Liver (tissue), 9 donors: ENCODE data around the gene SGPP1. TPM values are rescaled to one million over a fixed set of nuclear protein-coding genes. Genes with fewer than 3 reads are reported as not detected.

ENCODE experiments used
- DNase-seq: peaks from one replicate; pipeline ENCODE4 v3.0.0-alpha.2; 2017; ENCODE audit warnings: low spot score
- H3K27ac ChIP-seq, 2 donors: one replicate each; pipeline ENCODE4 v1.7.0; 2013; ENCODE audit warnings: inconsistent platforms in 2 of 2, low read length in 2 of 2, control low read depth in 1 of 2, low read depth in 1 of 2, mild to moderate bottlenecking in 1 of 2
- H3K27me3 ChIP-seq, 4 donors: one replicate each; pipeline versions ENCODE4 v1.6.1 to v1.7.0; 2013; ENCODE audit warnings: low read length in 3 of 4, inconsistent platforms in 1 of 4, mild to moderate bottlenecking in 1 of 4, moderate library complexity in 1 of 4; ENCODE audit not compliant: control insufficient read depth in 4 of 4, insufficient read depth in 4 of 4
- H3K36me3 ChIP-seq, 4 donors: one replicate each; pipeline versions ENCODE4 v1.6.1 to v1.7.0; 2013; ENCODE audit warnings: low read length in 3 of 4, mild to moderate bottlenecking in 3 of 4, low read depth in 1 of 4, moderate library complexity in 1 of 4; ENCODE audit not compliant: control insufficient read depth in 4 of 4, insufficient read depth in 3 of 4
- H3K4me1 ChIP-seq, 4 donors: one replicate each; pipeline versions ENCODE4 v1.6.1 to v1.7.0; 2013; ENCODE audit warnings: low read length in 3 of 4, mild to moderate bottlenecking in 3 of 4, moderate library complexity in 1 of 4; ENCODE audit not compliant: control insufficient read depth in 4 of 4, insufficient read depth in 4 of 4
- H3K4me3 ChIP-seq, 3 donors: one replicate each; pipeline versions ENCODE4 v1.6.1 to v1.7.0; 2013; ENCODE audit warnings: low read length in 3 of 3, control low read depth in 1 of 3, low read depth in 1 of 3, mild to moderate bottlenecking in 1 of 3
- H3K9ac ChIP-seq, 2 donors: one replicate each; pipeline ENCODE4 v1.7.0; 2013; ENCODE audit warnings: low read length in 2 of 2, mild to moderate bottlenecking in 2 of 2, moderate library complexity in 2 of 2, control low read depth in 1 of 2, low read depth in 1 of 2
- H3K9me3 ChIP-seq, 4 donors: one replicate each; pipeline versions ENCODE4 v1.6.1 to v1.7.0; 2013; ENCODE audit warnings: low read length in 3 of 4; ENCODE audit not compliant: control insufficient read depth in 4 of 4
- EGR1 ChIP-seq, 2 donors: IDR thresholded peaks; 2 replicates each; pipeline ENCODE4 v1.6.1; 2016 to 2018; ENCODE audit warnings: antibody characterized with exemption in 2 of 2, low read depth in 2 of 2
- FOXA1 ChIP-seq: IDR thresholded peaks from 2 replicates; pipeline ENCODE4 v1.6.1; 2016; ENCODE audit warnings: antibody characterized with exemption
- FOXA2 ChIP-seq: IDR thresholded peaks from 2 replicates; pipeline ENCODE4 v1.6.1; 2016; ENCODE audit warnings: antibody characterized with exemption
- HNF4A ChIP-seq, 2 donors: conservative IDR thresholded peaks; 2 replicates each; pipeline ENCODE4 v1.6.1; 2016; ENCODE audit warnings: antibody characterized with exemption in 2 of 2, mild to moderate bottlenecking in 2 of 2
- HNF4G ChIP-seq: IDR thresholded peaks from 2 replicates; pipeline ENCODE4 v1.6.1; 2016; ENCODE audit warnings: antibody characterized with exemption
- JUND ChIP-seq, 2 donors: IDR thresholded peaks; 2 replicates each; pipeline ENCODE4 v1.6.1; 2016; ENCODE audit warnings: antibody characterized with exemption in 2 of 2
- NR2F2 ChIP-seq: IDR thresholded peaks from 2 replicates; pipeline ENCODE4 v1.6.1; 2016; ENCODE audit warnings: antibody characterized with exemption
- RAD21 ChIP-seq, 2 donors: IDR thresholded peaks; 2 replicates each; pipeline ENCODE4 v1.6.1; 2016; ENCODE audit warnings: antibody characterized with exemption in 2 of 2, mild to moderate bottlenecking in 2 of 2
- RXRA ChIP-seq, 2 donors: IDR thresholded peaks; 2 replicates each; pipeline ENCODE4 v1.6.1; 2017 to 2018; ENCODE audit warnings: antibody characterized with exemption in 2 of 2, mild to moderate bottlenecking in 1 of 2
- TAF1 ChIP-seq: conservative IDR thresholded peaks from 2 replicates; pipeline ENCODE4 v1.6.1; 2016; ENCODE audit warnings: antibody characterized with exemption, mild to moderate bottlenecking
- YY1 ChIP-seq: IDR thresholded peaks from 2 replicates; pipeline ENCODE4 v1.6.1; 2016; ENCODE audit warnings: antibody characterized with exemption, mild to moderate bottlenecking
- WGBS: extraction: QIAGEN DNeasy Blood & Tissue Kit; methylation state at CpG from one replicate; pipeline ENCODE4 v1.1.7; 2013; 5-methylcytosine and 5-hydroxymethylcytosine counted together
- polyA plus RNA-seq, 2 donors: library from polyadenylated mRNA; stranded (reverse) in 1 of 2; unstranded in 1 of 2; fragments of 200-250 nt in 1 of 2; fragments of >200 nt in 1 of 2; fragmentation: Nextera tagmentation in 1 of 2; extraction: Ambion mirVana in 1 of 2; gene quantifications; one replicate each; pipeline versions ENCODE4 v1.2.1 to v1.2.3, GENCODE V29; 2013 to 2015
- total RNA-seq, 2 donors: library from RNA; depleted of rRNA; stranded (reverse); fragments of >200 nt; gene quantifications; one replicate each; pipeline ENCODE4 v1.2.3, GENCODE V29; 2014
- TF ChIP-seq, protein P1 (sequence below): IDR thresholded peaks from 2 replicates; pipeline ENCODE4 v1.6.1; 2016; ENCODE audit warnings: antibody characterized with exemption
- TF ChIP-seq, protein P2 (sequence below): IDR thresholded peaks from 2 replicates; pipeline ENCODE4 v1.6.1; 2016; ENCODE audit warnings: antibody characterized with exemption
- TF ChIP-seq, protein P3 (sequence below): IDR thresholded peaks from 2 replicates; pipeline ENCODE4 v1.6.1; 2016; ENCODE audit warnings: antibody characterized with exemption, mild to moderate bottlenecking
- TF ChIP-seq, protein P4 (sequence below): fragments of 150-350 bp; IDR thresholded peaks from 2 replicates; pipeline ENCODE4 v1.5.1; 2017; ENCODE audit warnings: improper control_type of control experiment, low read depth, low read length; ENCODE audit not compliant: missing input control
- donor health status: healthy.
- donor health status: healthy.
- donor health status: healthy.
- donor health status: healthy.
- donor health status: healthy.

Gene SGPP1
- total and polyA plus RNA-seq, 4 donors: 12.3 to 32.3 (median 15.6) TPM

DNA sequence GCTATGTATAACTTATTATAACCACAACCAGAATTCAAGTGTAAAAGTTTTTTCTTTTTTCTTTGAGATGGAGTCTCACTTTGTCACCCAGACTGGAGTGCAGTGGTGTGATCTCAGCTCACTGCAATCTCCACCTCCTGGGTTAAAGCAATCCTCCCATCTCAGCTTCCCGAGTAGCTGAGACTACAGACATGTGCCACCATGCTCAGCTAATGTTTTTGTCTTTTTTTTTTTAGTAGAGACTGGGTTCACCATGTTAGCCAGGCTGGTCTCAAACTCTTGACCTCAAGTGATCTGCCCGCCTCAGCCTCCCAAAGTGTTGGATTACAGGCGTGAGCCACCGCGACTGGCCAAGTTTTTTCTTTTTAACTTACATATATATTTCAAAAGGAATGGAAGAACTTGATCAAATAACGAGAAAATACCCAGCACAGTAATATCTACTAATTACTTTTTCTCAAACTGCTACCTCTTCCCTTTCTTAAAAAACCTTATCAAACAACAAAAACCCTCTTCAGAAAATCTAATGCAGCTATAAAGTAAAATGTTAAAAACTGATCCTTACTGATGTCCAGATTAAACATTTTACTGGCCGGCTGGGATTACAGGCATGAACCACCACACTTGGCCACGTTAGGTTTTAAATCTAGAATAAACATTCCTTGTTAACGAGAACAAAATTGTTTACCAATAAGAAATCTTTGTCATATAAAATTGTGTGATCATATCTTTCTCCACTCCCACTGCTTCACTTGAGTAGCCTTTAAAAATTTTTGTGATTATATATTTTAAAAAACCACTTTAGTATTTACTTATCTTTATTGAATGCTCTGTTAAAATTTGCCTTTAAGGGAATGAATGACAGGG is 44.9 kb downstream of the SGPP1 start:
- Histone ChIP-seq H3K9me3 (no peaks in the 10 kb centered on the region), H3K4me3 (no peak overlapping the region), H3K27me3 (no peaks in the 10 kb centered on the region), H3K27ac (no peak overlapping the region), H3K9ac (no peak overlapping the region), H3K4me1 (no peaks in the 10 kb centered on the region), H3K36me3 (peaks cover 0 to 10% (median 1%) of the 10 kb centered on the region in 4 donors)
- TF ChIP-seq, protein P1, sequence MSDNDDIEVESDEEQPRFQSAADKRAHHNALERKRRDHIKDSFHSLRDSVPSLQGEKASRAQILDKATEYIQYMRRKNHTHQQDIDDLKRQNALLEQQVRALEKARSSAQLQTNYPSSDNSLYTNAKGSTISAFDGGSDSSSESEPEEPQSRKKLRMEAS: no peak
- TF ChIP-seq RXRA (IDR thresholded peaks at IDR 0.05) (no peak), NR2F2 (no peak), HNF4G (no peak), YY1 (no peak), FOXA2 (no peak), HNF4A (conservative IDR thresholded peaks at IDR 0.05) (no peak), EGR1 (IDR thresholded peaks at IDR 0.05; ENCODE audit: low read depth in 2 of 2) (no peak)
- TF ChIP-seq, protein P2, sequence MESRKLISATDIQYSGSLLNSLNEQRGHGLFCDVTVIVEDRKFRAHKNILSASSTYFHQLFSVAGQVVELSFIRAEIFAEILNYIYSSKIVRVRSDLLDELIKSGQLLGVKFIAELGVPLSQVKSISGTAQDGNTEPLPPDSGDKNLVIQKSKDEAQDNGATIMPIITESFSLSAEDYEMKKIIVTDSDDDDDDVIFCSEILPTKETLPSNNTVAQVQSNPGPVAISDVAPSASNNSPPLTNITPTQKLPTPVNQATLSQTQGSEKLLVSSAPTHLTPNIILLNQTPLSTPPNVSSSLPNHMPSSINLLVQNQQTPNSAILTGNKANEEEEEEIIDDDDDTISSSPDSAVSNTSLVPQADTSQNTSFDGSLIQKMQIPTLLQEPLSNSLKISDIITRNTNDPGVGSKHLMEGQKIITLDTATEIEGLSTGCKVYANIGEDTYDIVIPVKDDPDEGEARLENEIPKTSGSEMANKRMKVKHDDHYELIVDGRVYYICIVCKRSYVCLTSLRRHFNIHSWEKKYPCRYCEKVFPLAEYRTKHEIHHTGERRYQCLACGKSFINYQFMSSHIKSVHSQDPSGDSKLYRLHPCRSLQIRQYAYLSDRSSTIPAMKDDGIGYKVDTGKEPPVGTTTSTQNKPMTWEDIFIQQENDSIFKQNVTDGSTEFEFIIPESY: no peak
- DNase-seq: no peak
- WGBS: 94% methylated on average over 9 of the region's 9 CpGs

DNA sequence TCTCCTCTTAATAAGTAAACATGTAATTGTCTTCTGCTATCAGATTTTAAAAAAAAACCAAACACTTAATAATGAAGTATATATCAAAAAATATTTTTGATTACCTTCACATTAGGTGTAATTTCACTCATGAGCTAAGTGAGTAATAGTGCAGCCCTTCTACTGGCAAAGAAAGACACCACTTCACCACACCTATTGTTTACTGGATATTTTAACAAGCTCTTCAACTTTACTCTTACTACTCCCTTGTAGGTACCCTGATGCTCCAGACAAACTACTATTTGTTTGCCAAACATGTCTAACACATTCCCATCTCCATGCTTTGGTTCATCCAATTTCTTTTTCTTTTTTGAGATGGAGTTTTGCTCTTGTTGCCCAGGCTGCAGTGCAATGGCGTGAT is 49.3 kb downstream of the SGPP1 start:
- TF ChIP-seq, protein P3, sequence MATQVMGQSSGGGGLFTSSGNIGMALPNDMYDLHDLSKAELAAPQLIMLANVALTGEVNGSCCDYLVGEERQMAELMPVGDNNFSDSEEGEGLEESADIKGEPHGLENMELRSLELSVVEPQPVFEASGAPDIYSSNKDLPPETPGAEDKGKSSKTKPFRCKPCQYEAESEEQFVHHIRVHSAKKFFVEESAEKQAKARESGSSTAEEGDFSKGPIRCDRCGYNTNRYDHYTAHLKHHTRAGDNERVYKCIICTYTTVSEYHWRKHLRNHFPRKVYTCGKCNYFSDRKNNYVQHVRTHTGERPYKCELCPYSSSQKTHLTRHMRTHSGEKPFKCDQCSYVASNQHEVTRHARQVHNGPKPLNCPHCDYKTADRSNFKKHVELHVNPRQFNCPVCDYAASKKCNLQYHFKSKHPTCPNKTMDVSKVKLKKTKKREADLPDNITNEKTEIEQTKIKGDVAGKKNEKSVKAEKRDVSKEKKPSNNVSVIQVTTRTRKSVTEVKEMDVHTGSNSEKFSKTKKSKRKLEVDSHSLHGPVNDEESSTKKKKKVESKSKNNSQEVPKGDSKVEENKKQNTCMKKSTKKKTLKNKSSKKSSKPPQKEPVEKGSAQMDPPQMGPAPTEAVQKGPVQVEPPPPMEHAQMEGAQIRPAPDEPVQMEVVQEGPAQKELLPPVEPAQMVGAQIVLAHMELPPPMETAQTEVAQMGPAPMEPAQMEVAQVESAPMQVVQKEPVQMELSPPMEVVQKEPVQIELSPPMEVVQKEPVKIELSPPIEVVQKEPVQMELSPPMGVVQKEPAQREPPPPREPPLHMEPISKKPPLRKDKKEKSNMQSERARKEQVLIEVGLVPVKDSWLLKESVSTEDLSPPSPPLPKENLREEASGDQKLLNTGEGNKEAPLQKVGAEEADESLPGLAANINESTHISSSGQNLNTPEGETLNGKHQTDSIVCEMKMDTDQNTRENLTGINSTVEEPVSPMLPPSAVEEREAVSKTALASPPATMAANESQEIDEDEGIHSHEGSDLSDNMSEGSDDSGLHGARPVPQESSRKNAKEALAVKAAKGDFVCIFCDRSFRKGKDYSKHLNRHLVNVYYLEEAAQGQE: no peak
- TF ChIP-seq, protein P4, sequence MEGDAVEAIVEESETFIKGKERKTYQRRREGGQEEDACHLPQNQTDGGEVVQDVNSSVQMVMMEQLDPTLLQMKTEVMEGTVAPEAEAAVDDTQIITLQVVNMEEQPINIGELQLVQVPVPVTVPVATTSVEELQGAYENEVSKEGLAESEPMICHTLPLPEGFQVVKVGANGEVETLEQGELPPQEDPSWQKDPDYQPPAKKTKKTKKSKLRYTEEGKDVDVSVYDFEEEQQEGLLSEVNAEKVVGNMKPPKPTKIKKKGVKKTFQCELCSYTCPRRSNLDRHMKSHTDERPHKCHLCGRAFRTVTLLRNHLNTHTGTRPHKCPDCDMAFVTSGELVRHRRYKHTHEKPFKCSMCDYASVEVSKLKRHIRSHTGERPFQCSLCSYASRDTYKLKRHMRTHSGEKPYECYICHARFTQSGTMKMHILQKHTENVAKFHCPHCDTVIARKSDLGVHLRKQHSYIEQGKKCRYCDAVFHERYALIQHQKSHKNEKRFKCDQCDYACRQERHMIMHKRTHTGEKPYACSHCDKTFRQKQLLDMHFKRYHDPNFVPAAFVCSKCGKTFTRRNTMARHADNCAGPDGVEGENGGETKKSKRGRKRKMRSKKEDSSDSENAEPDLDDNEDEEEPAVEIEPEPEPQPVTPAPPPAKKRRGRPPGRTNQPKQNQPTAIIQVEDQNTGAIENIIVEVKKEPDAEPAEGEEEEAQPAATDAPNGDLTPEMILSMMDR: no peak
- TF ChIP-seq FOXA2: no peak
- no peak for TF ChIP-seq TAF1
- no peak for TF ChIP-seq FOXA1
- no peak for TF ChIP-seq JUND (IDR thresholded peaks at IDR 0.05)
- no peak for TF ChIP-seq EGR1 (IDR thresholded peaks at IDR 0.05; ENCODE audit: low read depth in 2 of 2)
- TF ChIP-seq RXRA (IDR thresholded peaks at IDR 0.05): no peak
- TF ChIP-seq HNF4G: no peak
- no peak for TF ChIP-seq RAD21 (IDR thresholded peaks at IDR 0.05)
- no peak for TF ChIP-seq NR2F2
- H3K36me3 ChIP-seq: peaks cover 0 to 10% (median 1%) of the 10 kb centered on the region in 4 donors
- no peaks in the 10 kb centered on the region for H3K27me3 ChIP-seq
- H3K9me3 ChIP-seq: no peaks in the 10 kb centered on the region
- no peak overlapping the region for H3K27ac ChIP-seq
- WGBS: 100% methylated on average over 1 of the region's 1 CpG
- no peak overlapping the region for H3K4me3 ChIP-seq
- no peak overlapping the region for H3K9ac ChIP-seq
- no peak for DNase-seq
- no peaks in the 10 kb centered on the region for H3K4me1 ChIP-seq
